SHP77 (cell line): ENCODE measurements around the gene RBP7.
"Not testable (repeated sequence)": the region's sequence is repeated elsewhere in the genome, so short reads cannot be mapped to it uniquely, and the experiment has no call there.

Source experiments
- DNase-seq, 2 experiments: peaks; one replicate each; lab custom pipeline; 2025; lab: John Stamatoyannopoulos, UW

The RBP7 gene

DNA sequence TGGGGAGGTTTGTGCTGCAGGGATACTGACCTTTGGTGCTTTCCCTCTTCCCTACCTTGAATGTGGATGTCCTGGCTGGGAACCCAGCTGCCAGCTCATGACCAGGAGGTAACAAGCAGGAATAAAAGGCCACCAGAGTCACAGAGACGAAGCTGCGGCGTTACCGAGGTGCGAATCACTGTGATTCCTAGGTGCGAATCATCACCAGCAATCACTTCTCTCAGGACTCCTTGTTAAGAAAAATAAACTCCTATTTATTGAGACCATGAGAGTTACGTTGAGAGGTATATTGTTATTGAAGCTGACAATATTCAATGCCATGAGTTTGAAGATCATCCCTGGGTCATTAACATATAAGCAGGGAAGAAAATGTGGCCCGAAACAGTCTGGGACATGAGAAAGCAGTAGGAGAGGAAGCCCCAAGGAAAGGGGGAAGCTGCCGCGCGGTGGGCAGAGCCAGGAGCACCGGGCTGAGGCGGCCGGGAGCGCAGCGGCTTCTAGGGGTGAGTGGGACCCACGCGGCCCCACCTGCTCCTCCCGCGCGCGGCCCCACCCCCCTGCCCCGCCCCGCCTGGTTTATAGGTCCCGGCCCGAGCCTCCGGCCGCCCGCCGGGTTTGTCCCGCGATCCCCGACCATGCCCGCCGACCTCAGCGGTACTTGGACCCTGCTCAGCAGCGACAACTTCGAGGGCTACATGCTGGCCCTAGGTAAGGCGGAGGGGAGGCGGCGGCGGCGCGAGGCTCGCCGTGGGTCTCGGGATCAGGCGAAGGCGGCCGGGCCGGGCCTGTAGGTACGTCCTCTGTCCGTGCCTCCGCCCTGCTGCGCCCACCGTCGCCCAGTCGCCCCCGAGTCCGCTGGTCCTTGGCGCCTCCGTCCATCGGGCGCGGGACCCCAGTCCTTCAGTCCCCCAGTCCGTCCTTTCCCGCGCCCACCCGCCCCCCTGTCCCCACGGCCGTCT lies at the start of gene RBP7:
Gene RBP7, plus strand, starts transcription at position 605 of the 959 bp plus-strand sequence. Its CDS starts 31 bp downstream, at position 636.
- no peak for DNase-seq

DNA sequence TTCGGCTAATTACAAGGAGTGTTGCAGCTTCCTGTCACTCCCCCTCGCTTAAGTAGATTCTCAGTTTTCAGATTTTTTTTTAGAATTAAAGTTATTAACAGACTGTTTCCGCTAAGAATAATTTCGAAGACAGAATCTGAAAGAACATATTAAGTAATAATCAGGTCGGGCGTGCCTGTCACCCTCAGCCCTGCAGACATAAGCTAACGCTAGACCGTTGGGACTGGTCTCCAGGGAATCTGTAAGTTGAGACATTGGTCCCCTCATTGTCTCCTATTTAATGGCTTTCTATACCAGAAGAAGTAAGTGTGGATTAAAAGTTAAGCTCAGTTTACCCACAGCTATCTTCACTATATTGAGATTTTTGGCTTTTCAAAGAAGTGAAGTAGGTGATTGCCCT lies 39.3 kb upstream of the RBP7 start:
- DNase-seq: no peak

DNA sequence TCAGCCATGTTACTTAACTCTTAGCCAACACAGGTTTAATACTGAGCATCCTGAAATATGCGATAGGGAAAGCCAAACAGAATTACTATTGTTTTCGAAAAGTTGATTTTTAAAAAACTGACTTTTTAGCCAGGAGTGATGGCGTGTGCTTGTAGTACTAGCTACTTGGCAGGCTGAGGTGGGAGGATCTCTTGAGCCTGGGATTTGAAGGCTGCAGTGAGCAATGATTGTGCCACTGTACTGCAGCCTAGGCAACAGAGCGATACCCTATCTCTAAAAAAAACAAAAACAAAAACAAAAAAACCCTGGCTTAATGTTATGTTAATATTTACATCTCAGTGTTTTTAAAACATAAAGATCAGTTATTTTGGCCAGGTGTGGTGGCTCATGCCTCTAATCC lies 37.0 kb upstream of the RBP7 start:
- no peak for DNase-seq

DNA sequence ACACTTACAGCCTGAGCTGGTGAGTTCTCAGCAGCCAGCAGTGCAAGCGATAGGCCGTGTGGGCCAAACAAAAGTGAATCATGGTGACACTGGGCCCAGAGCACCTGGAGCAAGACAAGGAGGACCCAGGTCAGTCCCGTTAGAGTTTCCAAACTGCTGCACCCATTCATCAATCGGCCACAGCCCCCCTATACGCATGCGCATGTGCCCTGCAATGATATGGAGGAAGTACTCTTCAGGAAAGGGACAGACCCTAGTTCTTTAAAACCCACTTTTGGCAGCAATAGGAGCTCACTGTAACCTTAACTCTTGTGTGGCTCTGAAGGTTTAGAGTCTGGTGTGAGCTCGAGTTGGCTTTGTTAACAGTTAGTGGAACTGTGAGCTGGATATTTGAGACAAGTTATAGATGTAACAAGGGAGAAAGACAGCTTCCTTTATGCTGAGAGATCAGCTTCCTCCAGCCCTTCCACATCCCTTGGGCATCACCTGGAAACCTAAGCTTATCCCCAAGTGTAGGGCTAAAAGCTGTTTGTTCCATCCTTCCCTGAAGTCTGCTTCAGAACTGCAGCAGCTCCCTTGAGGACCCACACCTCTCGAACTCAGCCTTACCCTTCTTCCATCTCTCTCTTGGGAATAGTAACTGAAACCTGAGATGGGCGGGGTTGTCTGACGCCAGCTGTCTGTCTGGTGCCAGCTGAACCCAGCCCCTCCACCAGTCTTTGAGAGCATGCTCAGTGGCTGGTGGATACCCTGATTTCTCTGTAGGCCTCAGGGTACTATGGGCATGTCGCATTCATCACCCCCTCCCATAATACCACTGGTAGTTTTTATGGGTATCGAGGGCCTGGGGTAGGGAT lies 36.1 kb upstream of the RBP7 start:
- peak; percentile 8 to 69 for DNase-seq

DNA sequence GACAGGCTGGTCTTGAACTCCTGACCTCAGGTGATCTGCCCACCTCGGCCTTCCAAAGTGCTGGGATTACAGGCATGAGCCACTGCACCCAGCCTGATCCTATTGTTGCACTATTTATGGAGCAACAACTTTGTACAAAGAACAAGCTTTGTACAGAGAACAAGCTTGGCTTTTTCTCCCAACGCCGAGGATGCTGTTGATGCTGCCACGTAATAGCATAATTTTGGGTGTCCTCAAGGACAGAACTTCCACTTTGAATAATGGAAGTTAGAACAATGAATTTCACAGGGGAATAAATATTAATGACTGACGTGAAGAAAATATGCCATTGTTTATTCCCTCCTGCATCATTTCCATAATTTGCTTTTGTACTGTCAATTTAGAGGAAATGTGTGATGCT lies 12.8 kb upstream of the RBP7 start:
- DNase-seq: no peak

DNA sequence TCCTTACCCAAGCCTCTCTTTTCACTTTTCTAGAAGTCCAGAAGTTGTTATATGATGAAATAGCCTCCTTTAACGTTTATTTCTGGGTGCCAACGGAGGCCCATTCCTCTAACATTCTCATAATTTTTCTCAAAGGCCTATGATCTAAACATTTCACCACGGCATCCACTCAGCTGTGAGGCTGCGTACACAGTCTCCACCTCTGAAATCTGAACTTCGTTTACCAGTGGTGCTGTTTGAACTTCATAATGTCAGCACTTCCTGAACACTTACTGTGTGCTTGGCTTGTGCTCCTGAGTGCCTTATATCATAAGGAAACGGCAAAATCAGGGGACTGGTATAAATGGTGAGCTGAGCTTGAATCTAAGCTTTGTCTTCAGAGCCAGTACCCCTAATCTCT lies 12.0 kb upstream of the RBP7 start:
- DNase-seq: no peak

DNA sequence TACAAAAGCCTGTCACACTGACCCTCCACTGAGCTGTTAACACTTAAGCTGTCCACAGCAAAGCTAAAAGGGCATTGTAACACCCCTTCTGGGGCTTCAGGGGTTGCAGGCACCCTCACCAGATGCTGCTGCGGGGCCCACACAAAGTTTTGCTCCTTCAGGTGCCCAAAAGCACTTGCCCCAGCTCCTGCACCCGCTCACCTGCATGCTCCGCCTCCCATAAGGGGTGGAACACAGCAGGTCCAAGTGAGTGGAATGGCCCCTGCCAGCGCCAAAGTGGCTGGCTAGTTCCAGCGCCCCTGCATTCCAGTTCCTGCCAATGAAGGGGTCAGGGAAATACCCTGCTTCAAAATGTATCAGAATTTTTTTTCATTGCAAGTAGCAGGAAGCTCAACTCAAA lies 7.3 kb upstream of the RBP7 start:
- no peak for DNase-seq

DNA sequence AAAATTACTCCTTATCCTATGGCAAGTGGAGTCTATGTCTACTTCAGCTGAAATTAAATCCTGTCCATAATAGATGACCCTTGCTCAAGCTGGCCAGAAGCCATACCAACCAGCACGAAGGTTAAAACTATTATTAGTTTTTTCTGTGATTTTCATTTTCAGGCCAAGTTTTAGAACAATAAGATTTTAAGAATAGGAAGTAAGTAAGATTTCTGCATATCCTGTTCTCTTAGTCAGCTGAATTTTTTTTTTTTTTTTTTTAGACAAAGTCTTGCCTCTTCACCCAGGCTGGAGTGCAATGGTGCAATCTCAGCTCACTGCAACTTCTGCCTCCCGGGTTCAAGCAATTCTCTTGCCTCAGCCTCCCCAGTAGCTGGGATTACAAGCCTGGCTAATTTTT lies 6.1 kb upstream of the RBP7 start:
- DNase-seq: no peak

DNA sequence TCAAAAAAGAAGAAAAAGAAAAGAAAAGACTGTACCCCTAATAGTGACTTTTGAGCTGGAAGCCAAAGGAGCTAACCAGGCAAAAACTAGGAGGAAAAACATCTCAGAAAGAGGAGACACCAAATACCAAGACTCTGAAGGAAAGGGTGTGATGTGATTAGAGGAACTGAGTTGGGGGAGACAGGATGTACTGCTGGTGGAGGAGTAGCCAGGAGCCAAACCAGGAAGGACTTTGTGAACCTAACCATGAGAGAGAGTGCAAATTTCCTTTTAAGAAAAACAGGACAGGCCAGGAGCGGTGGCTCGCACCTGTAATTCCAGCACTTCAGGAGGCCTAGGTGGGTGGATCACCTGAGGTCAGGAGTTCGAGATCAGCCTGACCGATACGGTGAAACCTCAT lies 4.1 kb upstream of the RBP7 start:
- DNase-seq: no peak

DNA sequence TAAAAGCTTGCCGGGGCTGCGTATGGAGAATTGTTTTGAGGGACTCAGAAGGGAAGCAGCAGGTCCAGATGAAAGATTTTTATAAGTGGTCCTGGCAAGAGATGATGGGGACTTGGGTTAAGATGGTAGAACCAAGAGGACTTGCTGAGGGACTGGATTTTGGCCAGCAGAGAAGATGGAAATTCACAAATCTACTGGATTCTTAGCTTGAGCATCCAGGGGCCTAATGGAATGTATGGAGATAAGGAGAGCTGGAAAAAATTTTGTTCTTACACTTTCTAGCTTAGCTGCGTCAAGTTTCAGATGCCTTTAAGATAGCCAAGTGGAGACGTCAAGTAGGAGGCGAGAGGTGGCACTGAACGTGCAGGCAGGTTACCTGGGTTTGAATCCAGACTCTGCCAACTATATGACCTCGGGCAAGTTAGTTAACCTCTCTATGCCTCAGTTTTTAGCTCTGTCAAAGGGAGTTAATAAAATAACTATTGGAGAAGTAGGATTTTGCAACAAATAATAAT lies 3.4 kb upstream of the RBP7 start:
- DNase-seq: no peak

DNA sequence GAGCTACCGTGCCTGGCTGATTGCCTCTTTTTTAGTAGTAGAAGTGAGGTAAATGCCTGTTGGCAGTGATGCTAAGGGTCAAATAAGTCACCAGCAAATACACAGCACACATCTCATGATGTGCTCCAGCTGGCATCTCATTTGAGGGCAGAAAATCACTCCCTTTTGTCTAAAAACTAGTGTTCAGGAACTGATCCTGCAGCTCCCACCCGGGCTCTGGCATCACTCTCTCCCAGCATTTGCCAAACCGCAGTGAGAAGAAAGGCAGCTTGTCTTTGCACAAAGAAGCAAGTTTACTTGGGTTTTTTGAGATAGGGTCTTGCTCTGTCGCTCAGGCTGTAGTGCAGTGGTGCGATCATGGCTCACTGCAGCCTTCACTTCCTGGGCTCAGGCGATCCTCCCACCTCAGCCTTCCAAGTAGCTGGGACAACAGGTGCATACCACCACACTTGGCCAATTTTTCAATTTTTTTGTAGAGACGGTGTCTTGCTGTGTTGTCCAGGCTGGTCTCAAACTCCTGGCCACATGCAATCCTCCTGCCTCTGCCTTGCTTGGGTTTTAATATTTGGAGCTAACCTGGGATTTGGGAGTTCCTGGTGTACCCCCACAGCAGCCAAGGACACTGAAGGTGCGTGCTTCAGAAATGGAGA lies 4.1 kb downstream of the RBP7 start:
- DNase-seq: no peak

DNA sequence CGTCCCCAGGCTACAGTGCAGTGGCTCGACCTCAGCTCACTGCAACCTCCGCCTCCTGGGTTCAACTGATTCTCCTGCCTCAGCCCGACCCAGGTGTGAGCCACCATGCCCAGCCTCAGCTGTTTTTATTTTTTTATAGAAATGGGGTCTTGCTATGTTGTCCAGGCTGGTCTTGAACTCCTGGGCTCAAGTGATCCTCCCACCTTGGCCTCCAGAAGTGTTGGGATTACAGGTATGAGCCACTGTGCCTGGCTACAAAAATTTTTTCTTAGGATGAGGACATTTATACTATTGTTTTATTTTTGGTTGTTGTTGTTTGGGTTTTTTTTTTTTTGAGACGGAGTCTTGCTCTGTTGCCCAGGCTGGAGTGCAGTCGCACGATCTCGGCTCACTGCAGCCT lies 8.2 kb downstream of the RBP7 start:
- not testable (repeated sequence) for DNase-seq

DNA sequence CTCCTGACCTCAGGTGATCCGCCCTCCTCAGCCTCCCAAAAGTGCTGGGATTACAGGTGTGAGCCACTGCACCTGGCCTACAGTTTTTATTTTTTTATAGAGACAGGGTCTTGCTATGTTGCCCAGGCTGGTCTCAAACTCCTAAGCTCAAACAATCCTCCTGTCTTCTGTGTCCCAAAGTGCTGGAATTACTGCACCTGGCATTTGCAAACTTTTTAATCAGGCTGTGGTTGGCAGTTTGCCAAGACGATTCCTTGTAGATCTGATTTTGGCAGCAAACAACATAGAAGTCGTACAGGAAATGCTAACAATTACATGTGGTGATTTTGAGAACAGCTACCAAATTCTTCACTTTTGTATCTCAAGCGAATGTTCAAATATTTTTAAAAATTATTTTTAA lies 10.1 kb downstream of the RBP7 start:
- no peak for DNase-seq

DNA sequence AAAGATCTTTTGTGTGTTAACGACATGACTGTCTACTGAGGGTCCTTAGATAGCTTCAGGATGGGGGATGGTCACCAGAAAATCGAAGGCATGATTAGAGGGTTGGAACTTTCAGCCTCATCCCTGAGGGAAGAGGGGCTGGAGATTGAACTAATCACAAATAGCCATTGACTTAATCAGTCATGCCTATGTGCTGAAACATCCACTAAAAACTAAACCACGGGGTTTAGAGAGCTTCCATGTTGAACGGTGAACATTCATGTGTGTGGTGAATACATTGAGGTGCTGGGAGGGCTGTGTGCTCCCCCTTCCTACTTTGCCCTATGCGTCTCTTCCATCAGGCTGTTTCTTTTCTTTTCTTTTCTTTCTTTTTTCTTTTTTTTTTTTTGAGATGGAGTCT lies 17.0 kb downstream of the RBP7 start:
- no peak for DNase-seq

DNA sequence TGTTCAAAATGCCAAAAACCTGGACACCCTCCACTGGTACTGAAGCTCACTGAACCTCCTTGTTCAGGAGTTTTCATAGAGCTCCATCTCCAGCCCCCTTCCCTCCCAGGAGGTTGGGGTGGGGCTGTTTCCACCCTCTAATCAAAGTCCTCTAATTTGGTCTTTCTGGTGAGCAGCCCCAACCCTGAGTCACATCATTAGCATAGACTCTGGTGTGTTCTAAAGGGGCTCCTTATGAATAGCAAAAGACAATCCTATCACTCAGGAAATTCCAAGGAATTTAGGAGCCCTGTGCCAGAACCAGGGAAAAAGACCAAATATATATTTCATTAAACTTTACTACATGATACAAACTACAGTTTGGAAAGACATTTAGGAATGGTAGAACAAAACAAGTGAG lies 22.5 kb downstream of the RBP7 start:
- DNase-seq: no peak

DNA sequence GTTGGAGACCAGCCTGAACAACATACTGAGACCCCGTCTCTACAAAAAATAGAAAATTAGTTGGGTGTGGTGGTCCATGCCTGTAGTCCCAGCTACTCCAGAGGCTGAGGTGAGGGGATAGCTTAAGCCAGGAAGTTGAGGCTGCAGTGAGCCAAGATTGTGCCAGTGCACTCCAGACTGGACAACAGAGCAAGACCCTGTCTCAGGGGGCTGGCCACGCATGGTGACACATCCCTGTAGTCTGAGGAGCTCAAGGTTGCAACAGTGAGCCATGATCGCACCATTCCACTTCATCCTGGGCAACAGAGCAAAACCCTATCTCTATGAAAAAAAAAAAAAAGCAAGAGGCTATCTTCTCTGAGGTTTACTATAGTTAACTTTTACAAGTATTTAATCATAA lies 23.1 kb downstream of the RBP7 start:
- DNase-seq: no peak

DNA sequence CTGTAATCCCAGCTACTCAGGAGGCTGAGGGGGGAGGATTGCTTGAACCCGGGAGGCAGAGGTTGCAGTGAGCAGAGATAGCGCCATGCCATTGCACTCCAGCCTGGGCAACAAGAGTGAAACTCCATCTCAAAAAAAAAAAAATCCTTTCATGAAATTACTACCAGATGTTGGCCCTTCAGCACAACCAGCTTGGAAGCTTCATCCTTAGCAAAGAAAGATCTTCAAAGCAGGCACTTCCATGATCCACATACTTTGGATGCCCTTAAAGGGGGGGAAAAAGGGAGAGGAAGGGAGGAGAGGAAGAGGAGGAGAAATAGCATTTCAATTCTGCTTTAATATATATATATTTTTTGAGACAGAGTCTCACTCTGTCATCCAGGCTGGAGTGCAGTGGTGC lies 23.6 kb downstream of the RBP7 start:
- not testable (repeated sequence) for DNase-seq

DNA sequence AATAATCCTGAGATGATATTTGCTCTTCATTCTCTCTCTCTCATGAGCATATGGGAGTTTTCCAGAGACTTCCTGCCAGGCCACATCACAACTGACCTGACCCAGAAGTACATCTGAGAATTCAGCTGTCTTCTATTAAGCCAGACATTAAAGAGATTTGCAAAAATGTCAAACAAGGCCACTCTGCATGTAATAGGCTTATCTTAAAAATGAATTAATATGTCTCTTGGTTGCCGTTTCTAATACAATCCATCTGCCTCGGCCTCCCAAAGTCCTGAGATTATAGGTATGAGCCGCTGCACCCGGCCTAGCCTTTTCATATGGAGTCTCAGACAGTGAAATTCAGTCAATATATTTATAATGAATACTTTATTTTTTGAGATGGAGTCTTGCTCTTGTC lies 25.0 kb downstream of the RBP7 start:
- DNase-seq: not testable (repeated sequence)

DNA sequence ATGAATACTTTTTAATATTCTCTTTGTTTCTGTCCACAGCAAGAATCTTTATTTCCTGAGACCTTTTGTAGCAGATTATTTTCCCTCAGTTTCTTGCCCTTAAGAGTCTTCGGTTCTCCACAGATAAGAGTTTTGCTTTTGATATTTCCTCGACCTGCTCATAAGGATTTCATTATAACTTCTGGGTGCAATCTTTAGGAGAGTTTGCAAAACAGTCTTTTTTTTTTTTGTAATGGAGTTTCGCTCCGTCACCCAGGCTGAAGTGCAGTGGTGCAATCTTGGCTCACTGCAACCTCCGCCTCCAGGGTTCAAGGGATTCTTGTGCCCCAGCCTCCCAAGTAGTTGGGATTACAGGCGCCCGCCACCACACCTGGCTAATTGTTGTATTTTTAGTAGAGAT lies 25.6 kb downstream of the RBP7 start:
- DNase-seq: no peak

DNA sequence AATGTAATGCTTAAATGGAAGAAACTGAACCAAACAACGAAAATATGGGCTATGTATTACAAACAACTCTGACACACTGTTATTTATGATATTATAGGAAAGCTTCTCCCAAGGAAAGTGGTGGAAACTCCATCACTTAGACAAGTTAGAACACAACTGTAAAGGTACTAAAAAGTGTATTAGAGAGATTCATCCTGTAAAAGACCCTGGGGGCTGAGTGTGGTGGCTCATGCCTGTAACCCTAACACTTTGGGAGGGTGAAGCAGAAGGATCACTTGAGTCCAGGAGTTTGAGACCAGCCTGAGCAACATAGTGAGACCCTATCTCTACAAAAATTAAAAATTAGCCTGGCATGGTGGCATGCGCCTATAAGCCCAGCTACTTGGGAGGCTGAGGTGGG lies 28.3 kb downstream of the RBP7 start:
- DNase-seq: no peak

DNA sequence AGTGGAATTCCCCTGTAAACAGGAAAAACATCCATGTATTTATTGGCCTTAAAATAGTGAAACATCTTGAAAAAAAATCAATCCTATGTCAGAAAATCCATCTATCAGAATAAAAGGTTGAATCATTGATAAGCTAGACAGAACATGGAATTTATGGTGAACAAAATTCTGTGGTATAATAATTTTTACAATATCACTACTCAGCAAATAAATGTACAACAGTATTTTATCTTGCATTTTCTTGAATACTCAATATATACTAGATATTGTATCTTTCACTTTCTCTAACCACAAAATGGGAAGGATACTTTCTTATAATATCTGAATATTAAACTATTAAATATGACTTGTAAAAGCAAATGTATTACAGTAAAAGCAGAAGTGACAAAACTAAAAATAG lies 30.0 kb downstream of the RBP7 start:
- no peak for DNase-seq

DNA sequence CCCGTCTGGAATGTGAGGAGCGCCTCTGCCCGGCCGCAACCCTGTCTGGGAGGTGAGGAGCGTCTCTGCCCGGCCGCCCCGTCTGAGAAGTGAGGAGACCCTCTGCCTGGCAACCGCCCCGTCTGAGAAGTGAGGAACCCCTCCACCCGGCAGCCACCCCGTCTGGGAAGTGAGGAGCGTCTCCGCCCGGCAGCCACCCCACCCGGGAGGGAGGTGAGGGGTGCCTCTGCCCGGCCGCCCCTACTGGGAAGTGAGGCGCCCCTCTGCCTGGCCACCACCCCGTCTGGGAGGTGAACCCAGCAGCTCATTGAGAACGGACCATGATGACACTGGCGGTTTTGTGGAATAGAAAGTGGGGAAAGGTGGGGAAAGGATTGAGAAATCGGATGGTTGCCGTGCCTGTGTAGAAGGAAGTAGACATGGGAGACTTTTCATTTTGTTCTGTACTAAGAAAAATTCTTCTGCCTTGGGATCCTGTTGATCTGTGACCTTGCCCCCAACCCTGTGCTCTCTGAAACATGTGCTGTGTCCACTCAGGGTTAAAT lies 32.0 kb downstream of the RBP7 start:
- not testable (repeated sequence) for DNase-seq
